PC-3 (cell line): ENCODE data around the gene CFAP20DC. TPM values are rescaled to one million over a fixed set of nuclear protein-coding genes. Genes with fewer than 3 reads are reported as not detected.

Source experiments
- ATAC-seq: fragments of 200-7000 bp; cut with Tn5 transposase; 2 replicates; pipeline ENCODE4 v1.9.1; 2020; ENCODE audit warnings: mild to moderate bottlenecking, moderate library complexity
- BruUV-seq: library from RNA; stranded (reverse); fragments of 400-500 nt; replicated peaks from 2 replicates; lab custom pipeline; 2021; lab: Mats Ljungman, UMichigan
- CTCF ChIA-PET: fragments of 300-600 bp; sonication (Branson Sonifier 250); formaldehyde crosslinking; loops from one replicate; lab custom pipeline; 2022; ENCODE audit warnings: antibody characterized with exemption; lab: Charles Lee
- POLR2A ChIA-PET: fragments of 300-600 bp; sonication (Branson Sonifier 250); formaldehyde crosslinking; loops from one replicate; lab custom pipeline; 2022; ENCODE audit warnings: antibody characterized with exemption; ENCODE audit not compliant: unreplicated experiment; lab: Charles Lee
- DNase-seq: peaks from one replicate; pipeline ENCODE4 v3.0.0-alpha.2; 2015
- H2AFZ ChIP-seq: fragments of 300-600 bp; sonication (generic); 2 replicates; pipeline ENCODE4 v1.6.0; 2016; ENCODE audit warnings: antibody characterized with exemption, low read length
- H3F3A ChIP-seq: fragments of 300-600 bp; sonication (generic); one replicate; pipeline ENCODE4 v1.6.0; 2017; ENCODE audit warnings: antibody characterized with exemption, low read length, control low read depth, mild to moderate bottlenecking; ENCODE audit not compliant: unreplicated experiment
- H3K27ac ChIP-seq: fragments of 300-600 bp; sonication (generic); 2 replicates; pipeline ENCODE4 v1.5.1; 2016; ENCODE audit warnings: mild to moderate bottlenecking, low read length
- H3K27me3 ChIP-seq: fragments of 300-600 bp; sonication (generic); 2 replicates; pipeline ENCODE4 v1.6.1; 2016; ENCODE audit warnings: low read length, mixed read lengths
- H3K36me3 ChIP-seq: fragments of 300-600 bp; sonication (generic); 2 replicates; pipeline ENCODE4 v1.6.1; 2016; ENCODE audit warnings: low read depth, mixed run types, low read length, mixed read lengths
- H3K4me1 ChIP-seq: fragments of 300-600 bp; sonication (generic); 2 replicates; pipeline ENCODE4 v1.5.1; 2016; ENCODE audit warnings: low read length; ENCODE audit not compliant: insufficient read depth
- H3K4me2 ChIP-seq: fragments of 300-600 bp; sonication (generic); 2 replicates; pipeline ENCODE4 v1.6.0; 2016; ENCODE audit warnings: low read length
- H3K4me3 ChIP-seq: fragments of 300-600 bp; sonication (generic); 2 replicates; pipeline ENCODE4 v1.5.1; 2016; ENCODE audit warnings: mild to moderate bottlenecking, low read length, mixed read lengths
- H3K79me2 ChIP-seq: fragments of 300-600 bp; sonication (generic); 2 replicates; pipeline ENCODE4 v1.6.1; 2017; ENCODE audit warnings: low read length, mixed read lengths
- H3K9ac ChIP-seq: fragments of 300-600 bp; sonication (generic); 2 replicates; pipeline ENCODE4 v1.6.0; 2016; ENCODE audit warnings: mild to moderate bottlenecking, low read length
- H3K9me2 ChIP-seq: fragments of 300-600 bp; sonication (generic); replicated peaks from 2 replicates; pipeline ENCODE4 v1.6.1; 2016; ENCODE audit warnings: mixed run types, low read length, mixed read lengths
- H3K9me3 ChIP-seq: fragments of 300-600 bp; sonication (generic); 2 replicates; pipeline ENCODE4 v1.6.1; 2016; ENCODE audit warnings: low read length, mixed read lengths
- H4K20me1 ChIP-seq: fragments of 300-600 bp; sonication (generic); 2 replicates; pipeline ENCODE4 v1.6.1; 2016; ENCODE audit warnings: low read length, mixed read lengths
- CTCF ChIP-seq: fragments of 300-600 bp; sonication (generic); conservative IDR thresholded peaks from 2 replicates; pipeline ENCODE4 v1.5.1; 2017; ENCODE audit warnings: antibody characterized with exemption, low read depth, mild to moderate bottlenecking, low read length
- EZH2 ChIP-seq: fragments of 300-600 bp; sonication (generic); IDR thresholded peaks from one replicate; pipeline ENCODE4 v1.6.1; 2017; ENCODE audit warnings: antibody characterized with exemption, mild to moderate bottlenecking, low read length; ENCODE audit not compliant: unreplicated experiment
- EZH2phosphoT487 ChIP-seq: fragments of 300-600 bp; sonication (generic); IDR thresholded peaks from 2 replicates; pipeline ENCODE4 v1.6.1; 2018; ENCODE audit warnings: mild to moderate bottlenecking, antibody characterized with exemption, low read length, borderline replicate concordance
- intact Hi-C: fragments of 100-400 bp; cut with micrococcal nuclease; formaldehyde crosslinking; loops from 2 replicates; pipeline ENCODE4 v1.9.0; 2023
- total RNA-seq: library from RNA; depleted of rRNA; stranded (reverse); fragments of >200 nt; gene quantifications from 2 replicates; pipeline ENCODE4 v1.2.3, GENCODE V29; 2014

Gene CFAP20DC
- total RNA-seq, 1 experiment from 2014 or later: 15.4 TPM

- H3K9me2 ChIP-seq: no peaks in the 10 kb centered on the region
- no peak for ATAC-seq
- H3K27ac ChIP-seq: no peak overlapping the region
- BruUV-seq: no TSS peak
- no peak for DNase-seq
- H3K27me3 ChIP-seq: no peaks in the 10 kb centered on the region
- H3K36me3 ChIP-seq: no peaks in the 10 kb centered on the region
- H4K20me1 ChIP-seq: no peaks in the 10 kb centered on the region
- H3K9me3 ChIP-seq: no peaks in the 10 kb centered on the region
- no peak overlapping the region for H3K4me2 ChIP-seq
- no peaks in the 10 kb centered on the region for H3F3A ChIP-seq
- H3K4me1 ChIP-seq: no peaks in the 10 kb centered on the region; the same call in 1 of the 2 replicates
- TF ChIP-seq CTCF: no peak
- TF ChIP-seq EZH2phosphoT487: no peak
- TF ChIP-seq EZH2: no peak
- no peak overlapping the region for H3K4me3 ChIP-seq
- ChIA-PET CTCF (no interaction called here), POLR2A (no interaction called here)
- H3K9ac ChIP-seq: no peak overlapping the region
- intact Hi-C loops: no loop called here
- H2AFZ ChIP-seq: no peak overlapping the region
- no peaks in the 10 kb centered on the region for H3K79me2 ChIP-seq
Measured at GRCh38 chr3:58743296-58743695, 306.5 kb downstream of the CFAP20DC start.

- peak; percentile 53 for ATAC-seq
- BruUV-seq: no TSS peak
Measured at GRCh38 chr3:58742239-58742638, 307.6 kb downstream of the CFAP20DC start.

More at GRCh38 chr3:58742239-58742638, 307.6 kb downstream of the CFAP20DC start:
- Histone ChIP-seq H3K9ac (no peak overlapping the region), H3K9me2 (no peaks in the 10 kb centered on the region), H3K4me3 (no peak overlapping the region), H3K4me2 (no peak overlapping the region), H3K79me2 (no peaks in the 10 kb centered on the region), H4K20me1 (no peaks in the 10 kb centered on the region), H3K27me3 (no peaks in the 10 kb centered on the region), H3K9me3 (no peaks in the 10 kb centered on the region), H3K4me1 (no peaks in the 10 kb centered on the region; the same call in 1 of the 2 replicates), H2AFZ (no peak overlapping the region), H3F3A (no peaks in the 10 kb centered on the region), H3K36me3 (no peaks in the 10 kb centered on the region), H3K27ac (no peak overlapping the region)
- DNase-seq: peak; percentile 23
- ChIA-PET POLR2A (no interaction called here), CTCF (no interaction called here)
- TF ChIP-seq EZH2 (no peak), EZH2phosphoT487 (no peak), CTCF (no peak)
- intact Hi-C loops: no loop called here
